Measurements from ENCODE around the gene JTB.

- TF ChIP-seq CTCF (IDR thresholded peaks at IDR 0.05): peak; percentile 84 to 90 (median 86)
- TF ChIP-seq POLR2AphosphoS5 (IDR thresholded peaks at IDR 0.05; ENCODE audit: insufficient read depth in 1 of 2, low read depth in 1 of 2): peak; percentile 20 to 21
- no peak for TF ChIP-seq POLR2A (IDR thresholded peaks at IDR 0.05)
These were observed 30.7 kb downstream of the JTB start, which contains the start of gene DENND4B for GRCh38 chr1:153946622-153947241.
